Transverse colon (tissue), 4 donors: ENCODE results near the gene HYCC2. TPM values are rescaled to one million over a fixed set of nuclear protein-coding genes. Genes with fewer than 3 reads are reported as not detected.
"Not testable (repeated sequence)": the region's sequence is repeated elsewhere in the genome, so short reads cannot be mapped to it uniquely, and the experiment has no call there.

ENCODE experiments used
- DNase-seq: peaks from one replicate; pipeline ENCODE4 v3.0.0-alpha.2; 2019
- H3K27ac ChIP-seq, 4 donors: fragments of 200-600 bp; sonication (generic); 2 replicates each; pipeline ENCODE4 v1.5.1; 2016 to 2018; ENCODE audit warnings: inconsistent platforms in 4 of 4
- H3K27me3 ChIP-seq: fragments of 200-600 bp; sonication (generic); 2 replicates; pipeline ENCODE4 v1.5.1; 2017; ENCODE audit warnings: inconsistent platforms
- H3K36me3 ChIP-seq, 4 donors: fragments of 200-600 bp; sonication (generic); 2 replicates each; pipeline ENCODE4 v1.5.1; 2017 to 2019; ENCODE audit warnings: inconsistent platforms in 4 of 4
- H3K4me1 ChIP-seq, 4 donors: fragments of 200-600 bp; sonication (generic); 2 replicates each; pipeline ENCODE4 v1.5.1; 2017 to 2020; ENCODE audit warnings: inconsistent platforms in 4 of 4
- H3K4me3 ChIP-seq, 4 donors: fragments of 200-600 bp; sonication (generic); 1 replicate in 1 of 4; 2 replicates in 3 of 4; pipeline versions ENCODE4 v1.5.1 to v1.6.1; 2017 to 2019; ENCODE audit warnings: inconsistent platforms in 4 of 4
- H3K9me3 ChIP-seq, 2 donors: fragments of 200-600 bp; sonication (generic); 2 replicates each; pipeline ENCODE4 v1.5.1; 2017 to 2019; ENCODE audit warnings: inconsistent platforms in 2 of 2
- EP300 ChIP-seq: sonication (generic); formaldehyde crosslinking; IDR thresholded peaks from one replicate; pipeline ENCODE4 v1.6.1; 2017; ENCODE audit warnings: antibody characterized with exemption, low read depth
- POLR2A ChIP-seq: fragments of 450-650 bp; IDR thresholded peaks from one replicate; pipeline ENCODE4 v1.6.1; 2016; ENCODE audit warnings: antibody characterized with exemption, mild to moderate bottlenecking, moderate library complexity
- POLR2AphosphoS5 ChIP-seq, 3 donors: sonication (generic); formaldehyde crosslinking; IDR thresholded peaks; one replicate each; pipeline ENCODE4 v1.6.1; 2016; ENCODE audit warnings: antibody characterized with exemption in 3 of 3
- WGBS, 2 donors: methylation state at CpG; one replicate each; pipeline ENCODE4 v1.1.5; 2018; ENCODE audit warnings: low coverage in 1 of 2; 5-methylcytosine and 5-hydroxymethylcytosine counted together
- in situ Hi-C, 4 donors: fragments of 200-750 bp; cut with MboI; loops; one replicate each; pipeline versions ENCODE4 v1.15.0 to v1.15.1; 2017; ENCODE audit warnings: low sequenced_read_pairs in 3 of 4, low pct_ligation_motif_present in 1 of 4, low pct_unique_long_range_greater_than_20kb in 1 of 4
- intact Hi-C: fragments of 100-400 bp; cut with DNase I; formaldehyde crosslinking; loops from one replicate; pipeline ENCODE4 v1.15.1; 2023; ENCODE audit warnings: low total_unique reads
- total RNA-seq, 4 donors: library from RNA; depleted of rRNA; stranded (reverse); fragments of >200 nt; gene quantifications; one replicate each; pipeline ENCODE4 v1.1.0, GENCODE V29; 2016
- TF ChIP-seq, protein P1 (sequence below), 5 experiments: fragments of 200-600 bp in 3 of 5; fragments of 450-650 bp in 2 of 5; sonication (generic) in 3 of 5; IDR thresholded peaks; 1 replicate in 2 of 5; 2 replicates in 3 of 5; pipeline ENCODE4 v1.5.1; 2016 to 2017; ENCODE audit warnings: antibody characterized with exemption in 5 of 5, inconsistent platforms in 3 of 5, mild to moderate bottlenecking in 2 of 5, moderate library complexity in 1 of 5

HYCC2 gene
- total RNA-seq, 4 donors from 2014 or later, result 23.9 to 104 (median 35.8) TPM

- Histone ChIP-seq H3K4me1 (no peaks in the 10 kb centered on the region), H3K4me3 (no peak overlapping the region), H3K27ac (no peak overlapping the region), H3K27me3 (no peaks in the 10 kb centered on the region), H3K9me3 (no peaks in the 10 kb centered on the region), H3K36me3 (peaks cover 0 to 8% (median 0%) of the 10 kb centered on the region in 4 donors)
- intact Hi-C loops, result no loop called here
- no peak for DNase-seq
- in situ Hi-C loops, result no loop called here
- TF ChIP-seq EP300 (no peak), POLR2AphosphoS5 (IDR thresholded peaks at IDR 0.05) (no peak), POLR2A (no peak)
- TF ChIP-seq, protein P1, sequence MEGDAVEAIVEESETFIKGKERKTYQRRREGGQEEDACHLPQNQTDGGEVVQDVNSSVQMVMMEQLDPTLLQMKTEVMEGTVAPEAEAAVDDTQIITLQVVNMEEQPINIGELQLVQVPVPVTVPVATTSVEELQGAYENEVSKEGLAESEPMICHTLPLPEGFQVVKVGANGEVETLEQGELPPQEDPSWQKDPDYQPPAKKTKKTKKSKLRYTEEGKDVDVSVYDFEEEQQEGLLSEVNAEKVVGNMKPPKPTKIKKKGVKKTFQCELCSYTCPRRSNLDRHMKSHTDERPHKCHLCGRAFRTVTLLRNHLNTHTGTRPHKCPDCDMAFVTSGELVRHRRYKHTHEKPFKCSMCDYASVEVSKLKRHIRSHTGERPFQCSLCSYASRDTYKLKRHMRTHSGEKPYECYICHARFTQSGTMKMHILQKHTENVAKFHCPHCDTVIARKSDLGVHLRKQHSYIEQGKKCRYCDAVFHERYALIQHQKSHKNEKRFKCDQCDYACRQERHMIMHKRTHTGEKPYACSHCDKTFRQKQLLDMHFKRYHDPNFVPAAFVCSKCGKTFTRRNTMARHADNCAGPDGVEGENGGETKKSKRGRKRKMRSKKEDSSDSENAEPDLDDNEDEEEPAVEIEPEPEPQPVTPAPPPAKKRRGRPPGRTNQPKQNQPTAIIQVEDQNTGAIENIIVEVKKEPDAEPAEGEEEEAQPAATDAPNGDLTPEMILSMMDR (IDR thresholded peaks at IDR 0.05), result no peak
- WGBS, 2 donors, result 94 to 97% methylated on average over 6 to 11 of the region's 11 CpGs
These were observed 22.0 kb downstream of the HYCC2 start for GRCh38 chr2:201049455-201049854.

DNA sequence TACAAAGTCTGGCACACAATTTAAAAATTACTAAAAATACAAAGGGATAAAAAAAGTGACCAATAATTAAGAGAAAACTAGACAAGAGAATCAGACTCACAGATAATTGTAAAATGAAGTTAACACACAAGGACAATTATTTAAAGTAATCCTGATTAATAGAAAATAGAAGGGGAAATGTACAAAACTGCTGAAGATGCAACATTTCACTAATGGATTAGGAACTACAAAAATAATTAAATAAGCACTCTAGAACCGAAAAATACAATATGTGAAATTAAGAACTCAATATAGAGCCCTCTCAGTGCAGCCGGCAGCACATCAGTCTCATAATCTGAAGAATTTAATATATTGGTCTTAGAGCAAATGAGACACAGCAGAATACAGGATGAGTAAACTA is 24.6 kb downstream of the HYCC2 start:
- intact Hi-C loops, result no loop called here
- Histone ChIP-seq H3K4me3 (no peak overlapping the region), H3K27me3 (no peaks in the 10 kb centered on the region), H3K36me3 (peaks cover 0 to 11% (median 0%) of the 10 kb centered on the region in 4 donors), H3K27ac (no peak overlapping the region), H3K4me1 (no peaks in the 10 kb centered on the region), H3K9me3 (no peaks in the 10 kb centered on the region)
- WGBS, 2 donors, result 95 to 100% methylated on average over 2 of the region's 2 CpGs
- in situ Hi-C loops, result no loop called here
- DNase-seq, result no peak
- TF ChIP-seq EP300, result no peak
- TF ChIP-seq POLR2A, result no peak
- TF ChIP-seq, protein P1 (IDR thresholded peaks at IDR 0.05), result no peak
- no peak for TF ChIP-seq POLR2AphosphoS5 (IDR thresholded peaks at IDR 0.05)

GRCh38 chr2:201043050-201043449 is 28.4 kb downstream of the HYCC2 start:
- 98 to 100% methylated on average over 5 of the region's 5 CpGs for WGBS, 2 donors
- in situ Hi-C loops, DNase-seq: not testable (repeated sequence)

DNA sequence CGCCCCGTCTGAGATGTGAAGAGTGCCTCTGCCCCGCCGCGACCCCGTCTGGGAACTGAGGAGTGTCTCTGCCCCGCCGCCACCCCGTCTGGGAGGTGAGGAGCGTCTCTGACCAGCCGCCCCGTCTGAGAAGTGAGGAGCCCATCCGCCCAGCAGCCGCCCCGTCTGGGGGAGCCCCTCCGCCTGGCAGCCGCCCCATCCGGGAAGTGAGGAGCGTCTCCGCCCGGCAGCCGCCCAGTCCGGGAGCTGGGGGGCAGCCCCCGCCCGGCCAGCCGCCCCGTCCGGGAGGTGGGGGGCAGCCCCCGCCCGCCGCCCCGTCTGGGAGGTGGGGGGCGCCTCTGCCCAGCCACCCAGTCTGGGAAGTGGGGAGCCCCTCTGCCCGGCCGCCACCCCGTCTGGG is 29.0 kb downstream of the HYCC2 start:
- H3K4me1 ChIP-seq, in situ Hi-C loops: not testable (repeated sequence)

More at GRCh38 chr2:201043050-201043449, 28.4 kb downstream of the HYCC2 start:
- peaks cover 0 to 11% (median 0%) of the 10 kb centered on the region in 4 donors for H3K36me3 ChIP-seq
- H3K4me3 ChIP-seq, H3K4me1 ChIP-seq, intact Hi-C loops, H3K27me3 ChIP-seq, H3K9me3 ChIP-seq, H3K27ac ChIP-seq: not testable (repeated sequence)

GRCh38 chr2:201040867-201041628 is 30.4 kb downstream of the HYCC2 start:
- Histone ChIP-seq H3K27ac (no peak overlapping the region), H3K36me3 (peaks cover 0 to 11% (median 0%) of the 10 kb centered on the region in 4 donors), H3K4me1 (peaks cover 0 to 6% (median 0%) of the 10 kb centered on the region in 4 donors), H3K9me3 (no peaks in the 10 kb centered on the region), H3K27me3 (no peaks in the 10 kb centered on the region), H3K4me3 (no peak overlapping the region)
- in situ Hi-C loops, result no loop called here
- intact Hi-C loops, result no loop called here
- 63 to 76% methylated on average over 4 of the region's 4 CpGs for WGBS, 2 donors
- TF ChIP-seq POLR2A (no peak), POLR2AphosphoS5 (IDR thresholded peaks at IDR 0.05) (no peak), EP300 (no peak)
- TF ChIP-seq, protein P1 (IDR thresholded peaks at IDR 0.05), result no peak
- DNase-seq, result no peak

More for the DNA sequence above, 29.0 kb downstream of the HYCC2 start:
- WGBS, 2 donors, result no CpG with 5 or more reads among the region's 36 CpGs
- H3K27ac ChIP-seq, H3K4me3 ChIP-seq, H3K9me3 ChIP-seq, DNase-seq, H3K27me3 ChIP-seq, intact Hi-C loops: not testable (repeated sequence)
- peaks cover 0 to 11% (median 0%) of the 10 kb centered on the region in 4 donors for H3K36me3 ChIP-seq
